DND-41 (cell line): ENCODE results near the gene EXOSC7.

Experiments
- ATAC-seq: fragments of 200-7000 bp; cut with Tn5 transposase; 3 replicates; pipeline ENCODE4 v1.9.1; 2021; ENCODE audit warnings: low read depth; ENCODE audit not compliant: insufficient read depth
- DNase-seq: peaks from one replicate; pipeline ENCODE4 v3.0.0-alpha.2; 2020
- H2AFZ ChIP-seq: 2 replicates; pipeline ENCODE4 v1.6.0; 2012; ENCODE audit warnings: low read depth, low read length
- H3K27ac ChIP-seq: 2 replicates; pipeline ENCODE4 v1.5.1; 2012; ENCODE audit warnings: low read length, inconsistent platforms
- H3K27me3 ChIP-seq: fragments of 200-600 bp; sonication (generic); 2 replicates; pipeline ENCODE4 v1.6.0; 2012; ENCODE audit warnings: low read length, mild to moderate bottlenecking, inconsistent platforms; ENCODE audit not compliant: insufficient read depth, poor library complexity
- H3K36me3 ChIP-seq: 2 replicates; pipeline ENCODE4 v1.5.1; 2012; ENCODE audit warnings: low read length, inconsistent platforms; ENCODE audit not compliant: insufficient read depth
- H3K4me1 ChIP-seq: 2 replicates; pipeline ENCODE4 v1.5.1; 2012; ENCODE audit warnings: mild to moderate bottlenecking, low read length; ENCODE audit not compliant: insufficient read depth
- H3K4me2 ChIP-seq: 2 replicates; pipeline ENCODE4 v1.6.0; 2012; ENCODE audit warnings: mild to moderate bottlenecking, moderate library complexity, low read length, inconsistent platforms; ENCODE audit not compliant: insufficient read depth
- H3K4me3 ChIP-seq, 2 experiments: fragments of 200-600 bp in 1 of 2; shearing (Covaris generic) in 1 of 2; 2 replicates each; pipeline ENCODE4 v1.5.1; 2012 to 2016; ENCODE audit warnings: inconsistent platforms in 2 of 2, low read length in 2 of 2, mild to moderate bottlenecking in 2 of 2, low read depth in 1 of 2, moderate library complexity in 1 of 2
- H3K79me2 ChIP-seq: 2 replicates; pipeline ENCODE4 v1.6.0; 2012; ENCODE audit warnings: low read length, inconsistent platforms; ENCODE audit not compliant: insufficient read depth
- H3K9ac ChIP-seq: 2 replicates; pipeline ENCODE4 v1.6.0; 2012; ENCODE audit warnings: low read depth, mild to moderate bottlenecking, inconsistent platforms, low read length, moderate library complexity
- H3K9me3 ChIP-seq: 2 replicates; pipeline ENCODE4 v1.5.1; 2012; ENCODE audit warnings: low read length, moderate library complexity, mild to moderate bottlenecking, inconsistent platforms; ENCODE audit not compliant: insufficient read depth, severe bottlenecking
- H4K20me1 ChIP-seq: 2 replicates; pipeline ENCODE4 v1.6.0; 2012; ENCODE audit warnings: low read length; ENCODE audit not compliant: insufficient read depth
- CTCF ChIP-seq: IDR thresholded peaks from 2 replicates; pipeline ENCODE4 v1.5.1; 2012; ENCODE audit warnings: borderline replicate concordance, low read length, moderate library complexity, mild to moderate bottlenecking; ENCODE audit not compliant: poor library complexity, severe bottlenecking; ENCODE audit errors: extremely low read depth
- EZH2 ChIP-seq: IDR thresholded peaks from 3 replicates; pipeline ENCODE4 v1.6.1; 2012; ENCODE audit warnings: borderline replicate concordance, low read depth, mild to moderate bottlenecking, moderate library complexity, low read length, inconsistent platforms; ENCODE audit not compliant: severe bottlenecking

The EXOSC7 gene

GRCh38 chr3:45041666-45042065 is 65.6 kb downstream of the EXOSC7 start:
- H3K4me1 ChIP-seq: peaks cover 26% of the 10 kb centered on the region
- H4K20me1 ChIP-seq: no peaks in the 10 kb centered on the region
- no peak overlapping the region for H3K4me2 ChIP-seq
- peak; percentile 71 for ATAC-seq
- H3K27me3 ChIP-seq: no peaks in the 10 kb centered on the region
- peak overlapping the region; percentile 52 for H3K27ac ChIP-seq
- H3K4me3 ChIP-seq: no peak overlapping the region
- H3K9ac ChIP-seq: no peak overlapping the region
- H3K36me3 ChIP-seq: no peaks in the 10 kb centered on the region
- H3K9me3 ChIP-seq: no peaks in the 10 kb centered on the region
- peak; percentile 59 for DNase-seq
- H3K79me2 ChIP-seq: no peaks in the 10 kb centered on the region
- TF ChIP-seq CTCF: no peak
- H2AFZ ChIP-seq: no peak overlapping the region

- no peak for TF ChIP-seq EZH2
- no peak for TF ChIP-seq CTCF
- Histone ChIP-seq H3K4me2 (no peak overlapping the region), H3K9ac (no peak overlapping the region), H3K9me3 (no peaks in the 10 kb centered on the region), H3K4me1 (peaks cover 26% of the 10 kb centered on the region), H3K36me3 (no peaks in the 10 kb centered on the region), H2AFZ (no peak overlapping the region), H4K20me1 (no peaks in the 10 kb centered on the region), H3K79me2 (no peaks in the 10 kb centered on the region), H3K27me3 (no peaks in the 10 kb centered on the region), H3K27ac (peak overlapping the region; percentile 31), H3K4me3 (no peak overlapping the region)
- DNase-seq (no peak), ATAC-seq (no peak)
Observed at GRCh38 chr3:45042162-45042561, 66.1 kb downstream of the EXOSC7 start.

GRCh38 chr3:45043728-45044299 is 67.8 kb downstream of the EXOSC7 start:
- Histone ChIP-seq H3K9me3 (no peaks in the 10 kb centered on the region), H3K4me1 (peaks cover 20% of the 10 kb centered on the region), H3K79me2 (no peaks in the 10 kb centered on the region), H3K27ac (no peak overlapping the region), H3K4me2 (no peak overlapping the region), H2AFZ (no peak overlapping the region), H3K27me3 (no peaks in the 10 kb centered on the region), H3K4me3 (no peak overlapping the region), H4K20me1 (no peaks in the 10 kb centered on the region), H3K36me3 (no peaks in the 10 kb centered on the region), H3K9ac (no peak overlapping the region)
- DNase-seq: no peak
- TF ChIP-seq CTCF (no peak), EZH2 (no peak)
- no peak for ATAC-seq

- Histone ChIP-seq H3K9ac (no peak overlapping the region), H3K79me2 (no peaks in the 10 kb centered on the region), H3K27me3 (no peaks in the 10 kb centered on the region), H3K4me1 (no peaks in the 10 kb centered on the region), H3K9me3 (no peaks in the 10 kb centered on the region), H3K27ac (no peak overlapping the region), H2AFZ (no peak overlapping the region), H4K20me1 (no peaks in the 10 kb centered on the region), H3K4me3 (no peak overlapping the region), H3K36me3 (no peaks in the 10 kb centered on the region), H3K4me2 (no peak overlapping the region)
- TF ChIP-seq EZH2: no peak
- no peak for TF ChIP-seq CTCF
- no peak for DNase-seq
- ATAC-seq: no peak
Observed at GRCh38 chr3:45048244-45048643, 72.2 kb downstream of the EXOSC7 start.
